Measurements from ENCODE around the gene RAB42. TPM values are rescaled to one million over a fixed set of nuclear protein-coding genes. Genes with fewer than 3 reads are reported as not detected.
"Not testable (repeated sequence)": the region's sequence is repeated elsewhere in the genome, so short reads cannot be mapped to it uniquely, and the experiment has no call there.

Gene RAB42
- total and polyA plus RNA-seq, 4 donors: 0.35 to 5.9 (median 1.0) TPM

- TF ChIP-seq GABPA (IDR thresholded peaks at IDR 0.05 in 1 of 2, conservative IDR thresholded peaks at IDR 0.05 in 1 of 2): peak in 1 of 2 donors; percentile 64
- peak; percentile 59 for TF ChIP-seq ZBTB33 (IDR thresholded peaks at IDR 0.05)
- no peak for TF ChIP-seq FOXA1 (IDR thresholded peaks at IDR 0.05)
Observed at GRCh38 chr1:28581531-28582247, 10.4 kb upstream of the RAB42 start (continued).

GRCh38 chr1:28582248-28582615, 9.8 kb upstream of the RAB42 start:
- Histone ChIP-seq H3K9me3 (ENCODE audit: control insufficient read depth in 4 of 4, low read length in 3 of 4) (no peaks in the 10 kb centered on the region), H3K4me1 (ENCODE audit: control insufficient read depth in 4 of 4, insufficient read depth in 4 of 4, low read length in 3 of 4) (peaks cover 0 to 28% (median 13%) of the 10 kb centered on the region in 4 donors), H3K9ac (ENCODE audit: low read depth in 1 of 2, low read length in 2 of 2) (peak overlapping the region; percentile 53 to 77), H3K36me3 (ENCODE audit: control insufficient read depth in 4 of 4, insufficient read depth in 3 of 4, low read depth in 1 of 4, low read length in 3 of 4) (peaks cover 2 to 19% (median 15%) of the 10 kb centered on the region in 4 donors), H3K27me3 (ENCODE audit: control insufficient read depth in 4 of 4, insufficient read depth in 4 of 4, low read length in 3 of 4) (no peaks in the 10 kb centered on the region), H3K4me3 (ENCODE audit: low read depth in 1 of 3, low read length in 3 of 3) (peak overlapping the region; percentile 70 to 89 (median 79)), H3K27ac (ENCODE audit: low read depth in 1 of 2, low read length in 2 of 2) (peak overlapping the region; percentile 81 to 89)
- no peak for TF ChIP-seq HNF4A (conservative IDR thresholded peaks at IDR 0.05)
- no peak for TF ChIP-seq RXRA (IDR thresholded peaks at IDR 0.05)
- TF ChIP-seq, protein P1, sequence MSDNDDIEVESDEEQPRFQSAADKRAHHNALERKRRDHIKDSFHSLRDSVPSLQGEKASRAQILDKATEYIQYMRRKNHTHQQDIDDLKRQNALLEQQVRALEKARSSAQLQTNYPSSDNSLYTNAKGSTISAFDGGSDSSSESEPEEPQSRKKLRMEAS (IDR thresholded peaks at IDR 0.05): no peak
- TF ChIP-seq EGR1 (IDR thresholded peaks at IDR 0.05; ENCODE audit: low read depth in 2 of 2): no peak
- no peak for TF ChIP-seq FOXA1 (IDR thresholded peaks at IDR 0.05)
- TF ChIP-seq, protein P2, sequence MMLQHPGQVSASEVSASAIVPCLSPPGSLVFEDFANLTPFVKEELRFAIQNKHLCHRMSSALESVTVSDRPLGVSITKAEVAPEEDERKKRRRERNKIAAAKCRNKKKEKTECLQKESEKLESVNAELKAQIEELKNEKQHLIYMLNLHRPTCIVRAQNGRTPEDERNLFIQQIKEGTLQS (IDR thresholded peaks at IDR 0.05): no peak
- no peak for TF ChIP-seq REST (IDR thresholded peaks at IDR 0.05)
- no peak for TF ChIP-seq FOXA2 (IDR thresholded peaks at IDR 0.05)
- DNase-seq (ENCODE audit: low spot score): no peak
- 2% methylated on average over 10 of the region's 10 CpGs for WGBS

GRCh38 chr1:28586585-28587391, 5.3 kb upstream of the RAB42 start:
- DNase-seq (ENCODE audit: low spot score); H3K9me3 ChIP-seq (ENCODE audit: control insufficient read depth in 4 of 4, low read length in 3 of 4); H3K27me3 ChIP-seq (ENCODE audit: control insufficient read depth in 4 of 4, insufficient read depth in 4 of 4, low read length in 3 of 4); H3K27ac ChIP-seq (ENCODE audit: low read depth in 1 of 2, low read length in 2 of 2); H3K9ac ChIP-seq (ENCODE audit: low read depth in 1 of 2, low read length in 2 of 2); H3K4me3 ChIP-seq (ENCODE audit: low read depth in 1 of 3, low read length in 3 of 3); H3K36me3 ChIP-seq (ENCODE audit: control insufficient read depth in 4 of 4, insufficient read depth in 3 of 4, low read depth in 1 of 4, low read length in 3 of 4): not testable (repeated sequence)
- 94% methylated on average over 19 of the region's 19 CpGs for WGBS
- H3K4me1 ChIP-seq (ENCODE audit: control insufficient read depth in 4 of 4, insufficient read depth in 4 of 4, low read length in 3 of 4): peaks cover 0 to 11% (median 4%) of the 10 kb centered on the region in 4 donors

All from liver (tissue), 9 donors.